Fibroblast of the aortic adventitia (primary cell): ENCODE measurements around the gene SETD3. TPM values are rescaled to one million over a fixed set of nuclear protein-coding genes. Genes with fewer than 3 reads are reported as not detected.

Source experiments
- DNase-seq: peaks from one replicate; pipeline ENCODE4 v3.0.0-alpha.2; 2010; ENCODE audit warnings: low read depth
- H3K4me3 ChIP-seq: 2 replicates; pipeline ENCODE4 v1.5.1; 2011; ENCODE audit warnings: low read depth, mild to moderate bottlenecking, control low read depth, low read length, moderate library complexity
- CTCF ChIP-seq: IDR thresholded peaks from 2 replicates; pipeline ENCODE4 v1.5.1; 2011; ENCODE audit warnings: mild to moderate bottlenecking, low read length, control low read depth, inconsistent platforms; ENCODE audit not compliant: insufficient read depth
- total RNA-seq: library from RNA; depleted of rRNA; stranded (reverse); fragments of >200 nt; gene quantifications from 2 replicates; pipeline ENCODE4 v1.2.3, GENCODE V29; 2012; ENCODE audit warnings: low replicate concordance

SETD3 gene
- total RNA-seq, 1 donor, result 47.6 TPM

DNA sequence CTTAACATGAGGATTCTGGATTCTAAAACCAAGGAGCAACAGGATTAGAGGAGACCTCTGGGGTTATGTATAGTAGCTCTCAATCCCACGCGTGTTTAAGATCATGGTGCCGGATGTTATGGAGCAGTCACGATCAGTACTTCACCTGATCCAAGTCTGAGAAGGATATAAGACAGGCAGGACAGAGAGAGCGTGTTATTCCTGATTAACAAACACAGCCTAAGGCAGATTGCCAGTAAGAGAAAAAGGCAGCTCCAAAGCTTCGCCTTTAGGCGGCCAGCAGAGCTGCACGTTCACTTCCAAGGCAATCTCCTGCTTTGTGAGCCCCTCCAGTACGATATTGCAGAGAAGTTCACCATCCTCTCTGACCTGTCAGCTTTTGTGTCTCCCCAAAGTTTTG, 5.5 kb downstream of the SETD3 start:
- no peak overlapping the region for H3K4me3 ChIP-seq
- TF ChIP-seq CTCF, result peak; percentile 46
- DNase-seq, result peak; percentile 64

- no peak for DNase-seq
- H3K4me3 ChIP-seq, result no peak overlapping the region
- TF ChIP-seq CTCF, result no peak
Measured at GRCh38 chr14:99473458-99473857, 7.2 kb downstream of the SETD3 start.

DNA sequence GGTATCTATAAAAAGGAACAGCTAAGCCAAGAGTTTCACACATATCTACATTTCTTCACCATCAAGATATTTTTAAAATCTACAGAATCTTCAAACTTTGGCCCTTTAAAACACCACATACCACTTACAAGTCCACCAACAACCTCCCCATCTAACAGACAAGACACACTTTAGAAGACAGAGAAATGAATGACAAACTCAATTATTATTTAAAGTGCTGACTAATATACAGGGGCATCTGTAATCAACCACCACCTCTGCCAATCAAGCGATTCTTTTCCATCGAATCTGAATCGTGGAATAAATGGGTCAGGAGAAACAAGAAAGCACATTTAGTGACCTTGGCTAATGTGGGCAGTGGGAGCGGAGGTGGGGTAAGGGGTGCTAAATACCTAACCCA, 7.7 kb downstream of the SETD3 start:
- no peak for DNase-seq
- no peak overlapping the region for H3K4me3 ChIP-seq
- TF ChIP-seq CTCF, result no peak

DNA sequence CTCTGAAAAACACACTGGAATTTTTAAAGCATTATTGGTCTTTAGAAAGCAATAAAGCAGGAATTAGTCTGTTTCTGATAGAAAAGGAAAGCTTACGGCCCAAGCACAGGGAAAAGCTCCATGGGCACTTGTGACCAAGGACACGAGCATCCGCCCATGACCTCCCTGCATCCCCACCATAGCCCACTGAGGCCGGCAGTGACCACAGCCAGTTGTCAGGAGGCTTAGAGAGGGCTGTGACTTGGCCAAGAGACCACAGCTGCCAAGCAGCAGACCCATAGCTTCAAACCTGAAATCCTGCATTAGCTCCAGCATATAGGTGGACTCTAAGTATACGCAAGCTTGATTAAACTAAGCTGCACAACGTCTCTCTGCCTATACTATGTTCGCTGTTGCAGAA, 8.9 kb downstream of the SETD3 start:
- no peak for DNase-seq
- H3K4me3 ChIP-seq, result no peak overlapping the region
- no peak for TF ChIP-seq CTCF

- H3K4me3 ChIP-seq, result no peak overlapping the region
- DNase-seq, result no peak
- no peak for TF ChIP-seq CTCF
Measured at GRCh38 chr14:99468836-99469592, 11.6 kb downstream of the SETD3 start.

GRCh38 chr14:99468081-99468480, 12.6 kb downstream of the SETD3 start:
- H3K4me3 ChIP-seq, result no peak overlapping the region
- no peak for DNase-seq
- TF ChIP-seq CTCF, result no peak
